Measurements from ENCODE around the gene FLII. TPM values are rescaled to one million over a fixed set of nuclear protein-coding genes. Genes with fewer than 3 reads are reported as not detected.

Gene FLII
- total RNA-seq, 1 experiment from 2014 or later: 298 TPM

DNA sequence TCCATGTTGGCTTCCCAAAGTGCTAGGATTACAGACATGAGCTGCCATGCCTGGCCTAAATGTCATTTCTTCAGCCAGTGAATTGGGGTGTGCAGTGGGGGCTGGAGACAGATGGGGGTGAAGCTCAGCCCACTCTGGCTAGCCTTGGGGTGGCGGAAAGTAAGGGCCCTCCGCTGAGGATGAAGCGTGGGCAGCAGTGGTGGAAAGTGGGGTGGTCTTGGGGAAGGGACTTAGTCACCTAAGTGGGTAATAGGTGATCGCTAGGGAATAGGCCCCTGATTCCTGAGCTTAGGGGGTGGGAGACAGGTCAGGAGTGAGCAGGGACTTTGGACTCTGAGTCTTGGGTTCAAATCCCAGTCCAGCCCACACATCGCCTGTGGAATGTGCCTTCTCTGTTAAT, 30.9 kb downstream of the FLII start:
- H4K8ac ChIP-seq (replicated peaks; ENCODE audit: insufficient read length, low read depth, low read length): no peak overlapping the region
- peaks cover 4 to 9% (median 8%) of the 10 kb centered on the region in 3 experiments; a peak in 4 of 7 replicates for H3K36me3 Mint-ChIP-seq (ENCODE audit: insufficient read depth in 1 of 3, low read depth in 3 of 3)
- peaks cover 11% of the 10 kb centered on the region for H3K23me2 ChIP-seq (ENCODE audit: insufficient read length, low read depth, low read length, poor library complexity, severe bottlenecking)
- peaks cover 9% of the 10 kb centered on the region for H3K79me1 ChIP-seq (ENCODE audit: insufficient read depth, low read depth, low read length, poor library complexity, severe bottlenecking)
- no peak overlapping the region for H3K23ac ChIP-seq (ENCODE audit: insufficient read length, low read depth, low read length)
- H3K4me2 ChIP-seq (ENCODE audit: insufficient read depth, insufficient read length, low read length): no peak overlapping the region
- no peak overlapping the region for H2BK5ac ChIP-seq (ENCODE audit: insufficient read length, low read length)
- no CpG with 5 or more reads among the region's 5 CpGs for WGBS (ENCODE audit: extremely low coverage, insufficient read length, low lambda C conversion rate)
- TF ChIP-seq, protein P1, sequence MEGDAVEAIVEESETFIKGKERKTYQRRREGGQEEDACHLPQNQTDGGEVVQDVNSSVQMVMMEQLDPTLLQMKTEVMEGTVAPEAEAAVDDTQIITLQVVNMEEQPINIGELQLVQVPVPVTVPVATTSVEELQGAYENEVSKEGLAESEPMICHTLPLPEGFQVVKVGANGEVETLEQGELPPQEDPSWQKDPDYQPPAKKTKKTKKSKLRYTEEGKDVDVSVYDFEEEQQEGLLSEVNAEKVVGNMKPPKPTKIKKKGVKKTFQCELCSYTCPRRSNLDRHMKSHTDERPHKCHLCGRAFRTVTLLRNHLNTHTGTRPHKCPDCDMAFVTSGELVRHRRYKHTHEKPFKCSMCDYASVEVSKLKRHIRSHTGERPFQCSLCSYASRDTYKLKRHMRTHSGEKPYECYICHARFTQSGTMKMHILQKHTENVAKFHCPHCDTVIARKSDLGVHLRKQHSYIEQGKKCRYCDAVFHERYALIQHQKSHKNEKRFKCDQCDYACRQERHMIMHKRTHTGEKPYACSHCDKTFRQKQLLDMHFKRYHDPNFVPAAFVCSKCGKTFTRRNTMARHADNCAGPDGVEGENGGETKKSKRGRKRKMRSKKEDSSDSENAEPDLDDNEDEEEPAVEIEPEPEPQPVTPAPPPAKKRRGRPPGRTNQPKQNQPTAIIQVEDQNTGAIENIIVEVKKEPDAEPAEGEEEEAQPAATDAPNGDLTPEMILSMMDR (conservative IDR thresholded peaks at IDR 0.05): no peak
- no peak overlapping the region for H2BK12ac ChIP-seq (ENCODE audit: insufficient read length, low read depth, low read length)
- H3K27ac Mint-ChIP-seq: peak overlapping the region in 1 of 3 experiments; percentile 57; a peak in 4 of 7 replicates
- DNase-seq: no peak
- no peak overlapping the region for H2AK5ac ChIP-seq (ENCODE audit: insufficient read length, low read length)
- H3K56ac ChIP-seq (ENCODE audit: insufficient read length, low read depth, low read length): no peak overlapping the region
- H3K4me1 Mint-ChIP-seq: peaks cover 24 to 36% of the 10 kb centered on the region in 2 experiments
- peaks cover 3% of the 10 kb centered on the region; the same call in 1 of the 2 replicates for H3K4me1 ChIP-seq (ENCODE audit: insufficient read depth, low read length)
- H3K9ac ChIP-seq (ENCODE audit: extremely low read depth, insufficient read length, low read length): no peak overlapping the region
- H3K27me3 Mint-ChIP-seq (ENCODE audit: low read depth): no peaks in the 10 kb centered on the region
- no peak overlapping the region for H3K14ac ChIP-seq (ENCODE audit: insufficient read depth, low read length)
- H2BK15ac ChIP-seq (ENCODE audit: low read depth, low read length): no peak overlapping the region
- H3K79me2 ChIP-seq (ENCODE audit: insufficient read depth, low read length): peaks cover 25% of the 10 kb centered on the region; the same call in 1 of the 2 replicates
- no peaks in the 10 kb centered on the region for H3K27me3 ChIP-seq (ENCODE audit: insufficient read depth, low read length)
- H2BK20ac ChIP-seq (ENCODE audit: low read depth, low read length, poor library complexity, severe bottlenecking): no peak overlapping the region
- H3K9me3 ChIP-seq (ENCODE audit: control insufficient read depth, low read depth, low read length): no peaks in the 10 kb centered on the region
- H3K27ac ChIP-seq (ENCODE audit: insufficient read length, low read depth, low read length): no peak overlapping the region
- H4K5ac ChIP-seq (ENCODE audit: insufficient read length, low read depth, low read length): no peak overlapping the region
- no peaks in the 10 kb centered on the region for H4K20me1 ChIP-seq (ENCODE audit: control insufficient read depth, insufficient read depth, insufficient read length)
- H3K4ac ChIP-seq (ENCODE audit: low read depth, low read length): no peak overlapping the region
- H4K91ac ChIP-seq (ENCODE audit: insufficient read length, low read depth, low read length): no peak overlapping the region
- no peak overlapping the region; a peak in 1 of 5 replicates for H3K4me3 Mint-ChIP-seq
- H3T11ph ChIP-seq (ENCODE audit: low read length): no peak overlapping the region
- no peak overlapping the region for H3K18ac ChIP-seq (ENCODE audit: insufficient read length, low read depth, low read length)
- H2BK120ac ChIP-seq (ENCODE audit: low read depth, low read length, poor library complexity, severe bottlenecking): no peak overlapping the region
- H3K9me3 Mint-ChIP-seq: no peaks in the 10 kb centered on the region; a peak in 1 of 5 replicates
- no peak overlapping the region for H2AFZ ChIP-seq (ENCODE audit: low read length)
